PC-9 (cell line): ENCODE results near the gene RSBN1L.

ENCODE experiments used
- CTCF ChIP-seq: fragments of 200-600 bp; sonication (generic); conservative IDR thresholded peaks from 2 replicates; pipeline ENCODE4 v1.6.1; 2017; ENCODE audit warnings: mixed run types, antibody characterized with exemption, mild to moderate bottlenecking, moderate library complexity
- EZH2 ChIP-seq: fragments of 200-600 bp; sonication (generic); IDR thresholded peaks from 2 replicates; pipeline ENCODE4 v1.8.0; 2017; ENCODE audit warnings: antibody characterized with exemption, low read depth

GRCh38 chr7:77765481-77765880 is 69.2 kb downstream of the RSBN1L start:
- TF ChIP-seq CTCF, result no peak
- TF ChIP-seq EZH2, result no peak
